Endodermal cell (in vitro differentiated cells): ENCODE data around the gene DNASE1L3. TPM values are rescaled to one million over a fixed set of nuclear protein-coding genes. Genes with fewer than 3 reads are reported as not detected.
A peak's percentile ranks its signal among the peaks of the same experiment; 100 is the strongest.

Experiments used
- DNase-seq: peaks from one replicate; pipeline ENCODE4 v3.0.0-alpha.2; 2017
- H3K27ac ChIP-seq: 2 replicates; pipeline ENCODE4 v1.5.1; 2013; ENCODE audit warnings: mild to moderate bottlenecking, low read depth, low read length, moderate library complexity
- H3K27me3 ChIP-seq: 2 replicates; pipeline ENCODE4 v1.6.1; 2013; ENCODE audit warnings: mild to moderate bottlenecking, low read length, moderate library complexity; ENCODE audit not compliant: insufficient read depth, control insufficient read depth, poor library complexity, severe bottlenecking
- H3K36me3 ChIP-seq: 2 replicates; pipeline ENCODE4 v1.7.0; 2013; ENCODE audit warnings: mild to moderate bottlenecking, low read length, moderate library complexity; ENCODE audit not compliant: control insufficient read depth, insufficient read depth
- H3K4me1 ChIP-seq: one replicate; pipeline ENCODE4 v1.7.0; 2013; ENCODE audit warnings: low read length; ENCODE audit not compliant: control insufficient read depth, insufficient read depth
- H3K4me3 ChIP-seq: 2 replicates; pipeline ENCODE4 v1.5.1; 2013; ENCODE audit warnings: mild to moderate bottlenecking, low read length, moderate library complexity
- H3K9ac ChIP-seq: 2 replicates; pipeline ENCODE4 v1.6.1; 2013; ENCODE audit warnings: mild to moderate bottlenecking, low read length, moderate library complexity; ENCODE audit not compliant: poor library complexity, severe bottlenecking; ENCODE audit errors: extremely low read depth
- H3K9me3 ChIP-seq: 2 replicates; pipeline ENCODE4 v1.6.1; 2013; ENCODE audit warnings: mild to moderate bottlenecking, low read length, moderate library complexity; ENCODE audit not compliant: control insufficient read depth
- H3K27ac Mint-ChIP-seq: 2 replicates; pipeline ENCODE4 v1.8.0; 2020; ENCODE audit warnings: mixed read lengths
- H3K27me3 Mint-ChIP-seq: 2 replicates; pipeline ENCODE4 v1.8.0; 2021; ENCODE audit warnings: mild to moderate bottlenecking, mixed read lengths; ENCODE audit not compliant: insufficient read depth
- H3K36me3 Mint-ChIP-seq: 2 replicates; pipeline ENCODE4 v1.8.0; 2020; ENCODE audit warnings: low read depth, mixed read lengths
- H3K4me1 Mint-ChIP-seq: 2 replicates; pipeline ENCODE4 v1.8.0; 2020; ENCODE audit warnings: mixed read lengths
- H3K4me3 Mint-ChIP-seq: 2 replicates; pipeline ENCODE4 v1.8.0; 2020; ENCODE audit warnings: mild to moderate bottlenecking, moderate library complexity, mixed read lengths
- H3K9me3 Mint-ChIP-seq: 2 replicates; pipeline ENCODE4 v1.8.0; 2020; ENCODE audit warnings: mild to moderate bottlenecking, mixed read lengths
- WGBS, 2 experiments: methylation state at CpG; one replicate each; pipeline versions ENCODE4 v1.1.5 to v1.1.7; 2013; ENCODE audit warnings: missing lambda C conversion rate in 2 of 2, mixed read lengths in 1 of 2; ENCODE audit not compliant: insufficient coverage in 1 of 2, insufficient read length in 1 of 2; 5-methylcytosine and 5-hydroxymethylcytosine counted together
- total RNA-seq, 2 donors: library from RNA; stranded (reverse); fragmentation: NEBNext Ultra II Directional in 1 of 2; extraction: Animal tissue kit (Norgen Biotek cat#: 25700) in 1 of 2; gene quantifications; 2 replicates in 1 of 2; 3 replicates in 1 of 2; pipeline ENCODE4 v1.2.1, GENCODE V29; 2021
- TF ChIP-seq, protein P1 (sequence below): fragments of 200-600 bp; sonication (generic); conservative IDR thresholded peaks from 2 replicates; pipeline ENCODE4 v1.5.0; 2021; ENCODE audit warnings: antibody characterized with exemption, mild to moderate bottlenecking

DNASE1L3 gene
- total RNA-seq, 2 donors from 2014 or later, result not detected

DNA sequence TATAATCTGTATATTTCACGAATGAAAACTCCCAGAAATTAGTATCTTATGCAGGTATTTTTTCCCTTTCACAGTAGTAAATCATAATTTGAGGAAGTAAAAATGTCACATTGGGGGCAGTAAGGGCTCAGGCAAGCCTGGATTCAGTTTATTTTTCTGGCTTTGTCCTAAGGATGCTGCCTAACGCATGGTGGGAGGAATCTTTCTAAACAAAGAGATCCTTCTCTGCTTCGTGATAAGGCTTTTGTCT is 35.7 kb downstream of the DNASE1L3 start:
- H3K9me3 Mint-ChIP-seq, result no peaks in the 10 kb centered on the region

DNA sequence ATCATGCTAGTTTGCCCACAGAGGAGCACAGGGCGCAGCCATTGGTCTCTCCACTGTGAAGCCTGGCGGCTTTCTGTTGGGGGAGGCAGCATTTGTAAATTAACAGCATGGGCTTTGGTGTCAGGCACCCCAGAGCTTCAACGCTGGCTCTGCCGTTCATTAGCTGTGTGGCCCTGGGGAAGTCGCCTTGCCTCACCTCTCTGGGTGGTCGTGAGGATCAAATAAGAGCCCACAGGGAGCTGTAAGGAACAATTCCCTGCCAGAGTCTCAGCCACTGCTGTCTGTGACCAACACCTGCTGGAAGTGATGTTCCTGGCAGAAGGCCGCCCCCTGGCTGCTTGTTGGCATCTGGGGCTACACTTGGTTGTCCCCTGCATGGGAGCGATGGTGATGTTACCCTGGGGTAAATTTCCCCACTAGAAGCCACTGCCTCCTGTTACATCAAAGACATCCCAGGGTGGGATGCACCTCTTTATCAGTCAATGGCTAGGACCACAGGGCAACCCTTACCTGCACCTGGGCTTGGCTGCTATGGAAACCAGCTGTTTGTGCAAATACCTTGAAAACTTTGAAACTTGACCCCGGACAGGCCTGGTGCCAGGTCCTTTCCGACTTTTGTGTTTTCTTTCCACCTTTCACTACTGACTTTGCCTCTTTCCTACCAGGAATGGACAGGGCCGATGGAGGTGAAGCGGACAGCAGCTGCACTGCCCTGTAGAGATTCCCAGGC is 36.9 kb downstream of the DNASE1L3 start:
- Histone ChIP-seq H3K4me3 (no peak overlapping the region), H3K36me3 (peaks cover 41% of the 10 kb centered on the region), H3K27me3 (no peaks in the 10 kb centered on the region), H3K27ac (no peak overlapping the region), H3K9ac (no peak overlapping the region), H3K4me1 (peaks cover 23% of the 10 kb centered on the region), H3K9me3 (no peaks in the 10 kb centered on the region)
- Mint-ChIP-seq H3K9me3 (no peaks in the 10 kb centered on the region), H3K27ac (peak overlapping the region; percentile 63), H3K36me3 (peaks cover 27% of the 10 kb centered on the region), H3K27me3 (peaks cover 9% of the 10 kb centered on the region), H3K4me1 (peaks cover 34% of the 10 kb centered on the region), H3K4me3 (no peak overlapping the region)
- TF ChIP-seq, protein P1, sequence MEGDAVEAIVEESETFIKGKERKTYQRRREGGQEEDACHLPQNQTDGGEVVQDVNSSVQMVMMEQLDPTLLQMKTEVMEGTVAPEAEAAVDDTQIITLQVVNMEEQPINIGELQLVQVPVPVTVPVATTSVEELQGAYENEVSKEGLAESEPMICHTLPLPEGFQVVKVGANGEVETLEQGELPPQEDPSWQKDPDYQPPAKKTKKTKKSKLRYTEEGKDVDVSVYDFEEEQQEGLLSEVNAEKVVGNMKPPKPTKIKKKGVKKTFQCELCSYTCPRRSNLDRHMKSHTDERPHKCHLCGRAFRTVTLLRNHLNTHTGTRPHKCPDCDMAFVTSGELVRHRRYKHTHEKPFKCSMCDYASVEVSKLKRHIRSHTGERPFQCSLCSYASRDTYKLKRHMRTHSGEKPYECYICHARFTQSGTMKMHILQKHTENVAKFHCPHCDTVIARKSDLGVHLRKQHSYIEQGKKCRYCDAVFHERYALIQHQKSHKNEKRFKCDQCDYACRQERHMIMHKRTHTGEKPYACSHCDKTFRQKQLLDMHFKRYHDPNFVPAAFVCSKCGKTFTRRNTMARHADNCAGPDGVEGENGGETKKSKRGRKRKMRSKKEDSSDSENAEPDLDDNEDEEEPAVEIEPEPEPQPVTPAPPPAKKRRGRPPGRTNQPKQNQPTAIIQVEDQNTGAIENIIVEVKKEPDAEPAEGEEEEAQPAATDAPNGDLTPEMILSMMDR, result peak; percentile 77
- 71 to 76% methylated on average over 11 to 12 of the region's 12 CpGs for WGBS, 2 experiments
- DNase-seq, result peak; percentile 89

More for the DNA sequence above, 35.7 kb downstream of the DNASE1L3 start:
- peak overlapping the region; percentile 90 for H3K27ac Mint-ChIP-seq
- H3K4me1 ChIP-seq, result peaks cover 23% of the 10 kb centered on the region
- peaks cover 9% of the 10 kb centered on the region for H3K27me3 Mint-ChIP-seq
- H3K9me3 ChIP-seq, result no peaks in the 10 kb centered on the region
- WGBS, 2 experiments, result 17 to 51% methylated on average over 1 to 3 of the region's 3 CpGs
- H3K36me3 Mint-ChIP-seq, result peaks cover 16% of the 10 kb centered on the region
- no peak overlapping the region for H3K4me3 Mint-ChIP-seq
- peak overlapping the region; percentile 13 for H3K27ac ChIP-seq
- no peak overlapping the region for H3K9ac ChIP-seq
- peaks cover 34% of the 10 kb centered on the region for H3K4me1 Mint-ChIP-seq
- TF ChIP-seq, protein P1, result no peak
- no peak for DNase-seq
- H3K4me3 ChIP-seq, result no peak overlapping the region
- peaks cover 28% of the 10 kb centered on the region for H3K36me3 ChIP-seq
- no peaks in the 10 kb centered on the region for H3K27me3 ChIP-seq

DNA sequence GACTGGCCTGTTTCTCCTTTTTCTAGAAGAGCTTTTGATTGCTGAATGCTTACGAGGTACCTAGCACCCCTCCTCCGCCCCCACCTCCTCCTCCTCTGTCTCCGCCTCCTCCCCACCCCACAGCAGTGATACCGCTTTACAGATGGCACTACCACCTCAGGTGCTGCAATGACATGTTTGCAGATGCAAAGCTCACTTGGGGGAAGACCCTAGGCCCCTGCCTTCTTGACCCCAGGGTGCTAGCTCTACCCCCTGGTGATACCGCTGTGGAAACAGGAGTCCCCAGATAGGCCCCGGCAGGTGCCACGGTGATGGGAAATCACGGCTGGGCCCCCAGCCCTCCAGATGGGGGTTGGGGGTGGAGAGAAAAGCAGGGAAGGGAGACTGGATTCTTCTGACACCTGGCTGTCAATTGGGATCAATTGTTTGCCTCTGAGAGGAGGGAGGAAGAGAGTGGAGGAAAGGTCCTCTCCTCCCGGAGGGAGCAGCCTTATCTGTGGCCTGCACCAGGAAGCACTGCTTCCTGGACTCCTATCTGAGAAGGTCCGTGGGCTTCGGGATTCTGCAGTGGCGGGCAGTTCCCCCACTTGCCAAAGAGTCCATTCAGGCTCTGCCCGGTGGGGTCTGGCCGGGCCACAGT is 37.6 kb downstream of the DNASE1L3 start:
- Mint-ChIP-seq H3K4me3 (no peak overlapping the region), H3K4me1 (peaks cover 34% of the 10 kb centered on the region), H3K36me3 (peaks cover 34% of the 10 kb centered on the region), H3K27me3 (peaks cover 3% of the 10 kb centered on the region), H3K27ac (peak overlapping the region; percentile 61), H3K9me3 (no peaks in the 10 kb centered on the region)
- Histone ChIP-seq H3K4me3 (no peak overlapping the region), H3K36me3 (peaks cover 48% of the 10 kb centered on the region), H3K9ac (no peak overlapping the region), H3K27ac (no peak overlapping the region), H3K9me3 (no peaks in the 10 kb centered on the region), H3K27me3 (no peaks in the 10 kb centered on the region), H3K4me1 (peaks cover 23% of the 10 kb centered on the region)
- 70 to 82% methylated on average over 2 to 14 of the region's 14 CpGs for WGBS, 2 experiments
- TF ChIP-seq, protein P1, result no peak
- peak; percentile 64 for DNase-seq
